Retinal pigment epithelial cell (primary cell): ENCODE data around the gene ZNF467.

Source experiments
- DNase-seq: peaks from one replicate; pipeline ENCODE4 v3.0.0-alpha.2; 2010; ENCODE audit warnings: low read depth
- H3K4me3 ChIP-seq: 2 replicates; pipeline ENCODE4 v1.5.1; 2011; ENCODE audit warnings: mild to moderate bottlenecking, low read length, control low read depth, moderate library complexity
- TF ChIP-seq, protein P1 (sequence below): conservative IDR thresholded peaks from 2 replicates; pipeline ENCODE4 v1.5.1; 2011; ENCODE audit warnings: low read depth, low read length, control low read depth, inconsistent platforms

Gene ZNF467

DNA sequence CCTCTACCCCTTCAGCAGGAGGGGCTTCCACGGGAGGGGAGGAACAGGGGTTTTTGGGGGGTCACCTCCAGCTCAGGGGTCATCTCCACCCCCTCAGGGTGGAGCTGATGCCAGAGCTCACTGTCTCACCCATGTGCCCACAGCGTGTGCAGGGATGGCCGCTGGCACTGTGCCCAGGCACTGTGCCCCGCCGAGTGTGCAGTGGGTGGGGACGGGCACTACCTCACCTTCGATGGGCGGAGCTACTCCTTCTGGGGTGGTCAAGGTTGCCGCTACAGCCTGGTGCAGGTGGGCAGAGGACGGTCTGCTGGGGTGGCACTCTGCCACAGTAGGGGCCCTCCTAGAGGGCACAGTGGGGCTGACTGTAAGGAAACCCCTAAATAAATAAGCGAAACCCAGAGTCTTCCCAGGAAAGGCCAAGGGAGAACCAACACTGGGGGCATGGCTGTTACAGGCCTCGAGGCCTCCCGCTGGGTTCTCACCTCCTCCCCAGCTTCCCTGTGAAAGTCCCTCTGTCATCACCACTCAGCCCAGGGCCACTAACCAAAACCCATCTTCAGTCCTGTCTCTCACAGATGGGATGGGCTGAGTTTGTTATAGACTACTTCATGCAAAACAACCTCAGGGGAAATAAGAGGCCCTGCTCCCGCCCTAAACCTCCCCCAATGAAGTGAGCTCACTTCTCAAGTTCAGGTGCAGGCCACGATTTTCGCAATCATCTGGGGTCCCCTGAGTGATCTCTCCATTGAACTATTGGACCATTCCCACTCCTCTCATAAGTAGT, 7.4 kb upstream of the ZNF467 start:
- TF ChIP-seq, protein P1, sequence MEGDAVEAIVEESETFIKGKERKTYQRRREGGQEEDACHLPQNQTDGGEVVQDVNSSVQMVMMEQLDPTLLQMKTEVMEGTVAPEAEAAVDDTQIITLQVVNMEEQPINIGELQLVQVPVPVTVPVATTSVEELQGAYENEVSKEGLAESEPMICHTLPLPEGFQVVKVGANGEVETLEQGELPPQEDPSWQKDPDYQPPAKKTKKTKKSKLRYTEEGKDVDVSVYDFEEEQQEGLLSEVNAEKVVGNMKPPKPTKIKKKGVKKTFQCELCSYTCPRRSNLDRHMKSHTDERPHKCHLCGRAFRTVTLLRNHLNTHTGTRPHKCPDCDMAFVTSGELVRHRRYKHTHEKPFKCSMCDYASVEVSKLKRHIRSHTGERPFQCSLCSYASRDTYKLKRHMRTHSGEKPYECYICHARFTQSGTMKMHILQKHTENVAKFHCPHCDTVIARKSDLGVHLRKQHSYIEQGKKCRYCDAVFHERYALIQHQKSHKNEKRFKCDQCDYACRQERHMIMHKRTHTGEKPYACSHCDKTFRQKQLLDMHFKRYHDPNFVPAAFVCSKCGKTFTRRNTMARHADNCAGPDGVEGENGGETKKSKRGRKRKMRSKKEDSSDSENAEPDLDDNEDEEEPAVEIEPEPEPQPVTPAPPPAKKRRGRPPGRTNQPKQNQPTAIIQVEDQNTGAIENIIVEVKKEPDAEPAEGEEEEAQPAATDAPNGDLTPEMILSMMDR: no peak
- no peak for DNase-seq
- H3K4me3 ChIP-seq: no peak overlapping the region

GRCh38 chr7:149780056-149780455, 6.7 kb upstream of the ZNF467 start:
- H3K4me3 ChIP-seq: no peak overlapping the region
- DNase-seq: no peak
- TF ChIP-seq, protein P1: no peak

- H3K4me3 ChIP-seq: no peak overlapping the region
- TF ChIP-seq, protein P1: no peak
- no peak for DNase-seq
Measured at GRCh38 chr7:149779502-149779805, 6.1 kb upstream of the ZNF467 start.

DNA sequence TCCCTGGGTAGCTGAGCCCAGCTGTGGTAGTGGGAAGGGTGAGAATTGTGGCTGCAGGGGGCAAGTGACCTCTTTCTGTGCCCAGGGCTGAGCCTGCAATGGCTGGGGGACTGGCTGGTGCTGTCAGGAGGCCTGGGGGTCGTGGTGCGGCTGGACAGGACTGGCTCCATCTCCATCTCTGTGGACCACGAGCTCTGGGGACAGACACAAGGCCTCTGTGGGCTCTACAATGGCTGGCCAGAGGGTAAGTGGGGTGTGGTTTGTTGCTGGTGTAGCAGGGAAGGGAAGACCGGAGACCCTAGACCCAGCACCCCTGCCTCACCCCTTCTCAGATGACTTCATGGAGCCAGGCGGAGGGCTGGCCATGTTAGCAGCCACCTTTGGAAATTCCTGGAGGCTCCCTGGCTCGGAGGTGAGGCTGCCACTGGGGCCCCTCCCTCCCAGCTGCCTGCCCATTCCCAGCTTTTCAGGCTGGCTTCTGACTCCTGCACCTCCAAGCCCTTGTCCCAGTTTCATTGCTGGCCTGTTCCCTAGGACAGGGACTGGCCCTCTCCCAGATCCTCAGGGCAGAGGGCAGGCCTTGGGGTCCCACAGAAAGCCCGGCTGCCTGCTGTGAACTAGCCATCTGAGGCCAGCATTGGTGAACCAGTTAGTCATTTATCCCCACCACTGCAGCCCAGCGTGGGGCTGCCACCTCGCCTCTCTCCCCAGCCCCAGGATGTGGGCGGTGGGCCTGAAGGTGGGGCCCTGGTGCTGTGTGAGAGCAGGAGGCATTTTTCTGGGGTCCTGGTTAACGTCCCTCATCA, 5.5 kb upstream of the ZNF467 start:
- no peak overlapping the region for H3K4me3 ChIP-seq
- TF ChIP-seq, protein P1: no peak
- DNase-seq: no peak

GRCh38 chr7:149778327-149778637, 4.9 kb upstream of the ZNF467 start:
- DNase-seq: no peak
- H3K4me3 ChIP-seq: no peak overlapping the region
- TF ChIP-seq, protein P1: no peak

- no peak overlapping the region for H3K4me3 ChIP-seq
- TF ChIP-seq, protein P1: no peak
- no peak for DNase-seq
Measured at GRCh38 chr7:149777551-149778326, 4.4 kb upstream of the ZNF467 start.
